Tibial nerve (tissue), 4 donors: ENCODE data around the gene DCDC2C.

Source experiments
- CTCF ChIP-seq, 5 experiments: fragments of 200-600 bp in 3 of 5; fragments of 450-650 bp in 2 of 5; sonication (generic) in 3 of 5; IDR thresholded peaks; one replicate each; pipeline ENCODE4 v1.5.1; 2016 to 2019; ENCODE audit warnings: antibody characterized with exemption in 5 of 5, mild to moderate bottlenecking in 3 of 5, moderate library complexity in 2 of 5
- EP300 ChIP-seq, 2 donors: sonication (generic); formaldehyde crosslinking; IDR thresholded peaks; one replicate each; pipeline ENCODE4 v1.6.1; 2017; ENCODE audit warnings: antibody characterized with exemption in 2 of 2, mild to moderate bottlenecking in 1 of 2
- POLR2A ChIP-seq, 2 donors: fragments of 450-650 bp; IDR thresholded peaks; one replicate each; pipeline ENCODE4 v1.6.1; 2017; ENCODE audit warnings: antibody characterized with exemption in 2 of 2, mild to moderate bottlenecking in 2 of 2, moderate library complexity in 2 of 2

- no peak for TF ChIP-seq CTCF (IDR thresholded peaks at IDR 0.05)
- TF ChIP-seq POLR2A (IDR thresholded peaks at IDR 0.05) = no peak
- TF ChIP-seq EP300 (IDR thresholded peaks at IDR 0.05) = no peak
These were observed at the start of gene DCDC2C for GRCh38 chr2:3703236-3703756.
